ENCODE measurements around the gene VCL. TPM values are rescaled to one million over a fixed set of nuclear protein-coding genes. Genes with fewer than 3 reads are reported as not detected.
"Not testable (repeated sequence)": the region's sequence is repeated elsewhere in the genome, so short reads cannot be mapped to it uniquely, and the experiment has no call there.

The VCL gene
- total RNA-seq, 8 experiments from 2014 or later, result 15.9 to 105 (median 44.0) TPM

DNA sequence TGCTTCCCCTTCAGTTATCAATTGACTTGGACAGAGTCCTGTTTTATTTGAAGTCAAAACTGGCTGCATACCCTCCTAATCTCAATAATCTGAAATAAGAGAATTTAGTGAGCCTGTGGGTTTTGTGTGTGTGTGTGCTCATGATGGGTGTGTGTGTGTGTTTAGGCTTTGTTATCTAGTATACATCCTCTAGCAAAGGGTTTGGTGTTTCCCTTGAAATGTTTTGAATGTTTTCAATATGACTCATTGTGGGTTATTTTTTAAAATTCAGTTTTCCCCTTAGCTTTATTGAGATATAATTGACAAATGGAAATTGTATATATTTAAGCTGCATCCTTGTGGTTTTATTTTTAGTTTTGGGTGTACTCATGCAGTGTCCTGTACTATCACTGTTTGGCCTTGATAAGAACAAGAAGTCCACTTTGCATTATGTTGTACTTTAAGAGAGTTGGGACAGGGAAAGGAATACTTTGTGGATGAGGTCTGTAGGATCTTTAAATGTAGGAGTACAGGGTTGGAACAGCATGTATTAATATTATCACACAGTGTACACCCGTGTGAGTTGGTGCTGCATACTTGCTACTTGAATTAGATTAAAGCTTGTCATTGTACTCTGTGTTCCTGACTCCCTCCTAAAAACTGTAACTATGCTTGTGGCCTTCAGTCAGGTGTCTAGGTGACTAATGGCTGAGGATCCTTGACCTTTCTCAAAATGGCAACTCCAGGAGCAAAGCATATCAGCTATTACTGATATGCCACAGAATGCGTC, 58.3 kb downstream of the VCL start:
- Histone ChIP-seq H3K4me1 (replicated peaks in 1 of 2) (no peaks in the 10 kb centered on the region), H3K4me3 (no peak overlapping the region), H3K27ac (no peak overlapping the region)
- ATAC-seq (replicated peaks in 6 of 8), result peak in 3 of 8 experiments; percentile 74 to 79 (median 76)
- in situ Hi-C loops (cut with MboI; ENCODE audit: low pct_unique_long_range_greater_than_20kb in 2 of 9, low sequenced_read_pairs in 9 of 9, unreplicated experiment in 9 of 9), result no loop called here
- WGBS, 10 experiments, result 42 to 100% (median 86%) methylated on average over 1 to 2 of the region's 2 CpGs; no CpG with 5 or more reads in 3 of the 10 experiments

DNA sequence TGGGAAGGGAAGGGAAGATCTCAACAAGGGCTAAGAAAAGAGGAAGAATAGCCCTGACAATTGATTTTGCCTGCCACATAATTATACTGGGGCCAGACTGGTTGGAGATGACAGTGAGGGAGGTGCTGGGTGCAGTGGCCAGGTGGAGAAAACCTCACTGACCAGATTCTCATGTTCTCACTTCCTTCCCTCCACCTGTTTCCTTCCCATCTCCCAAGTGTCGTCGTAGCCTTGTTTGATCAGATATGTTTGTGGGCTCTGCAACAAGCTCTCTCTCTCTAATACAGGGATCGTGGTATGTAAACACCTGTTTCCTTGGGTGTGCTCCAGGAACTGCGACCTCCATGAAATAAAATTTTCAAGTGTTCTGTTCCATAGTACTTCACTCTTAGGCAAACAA, 60.2 kb downstream of the VCL start:
- Histone ChIP-seq H3K27ac (no peak overlapping the region), H3K4me3 (no peak overlapping the region), H3K4me1 (replicated peaks in 1 of 2) (no peaks in the 10 kb centered on the region)
- no peak for ATAC-seq (replicated peaks in 6 of 8)
- in situ Hi-C loops (cut with MboI; ENCODE audit: low pct_unique_long_range_greater_than_20kb in 2 of 9, low sequenced_read_pairs in 9 of 9, unreplicated experiment in 9 of 9), result no loop called here
- WGBS, 10 experiments, result 72 to 100% (median 93%) methylated on average over 1 to 4 of the region's 4 CpGs; no CpG with 5 or more reads in 1 of the 10 experiments

DNA sequence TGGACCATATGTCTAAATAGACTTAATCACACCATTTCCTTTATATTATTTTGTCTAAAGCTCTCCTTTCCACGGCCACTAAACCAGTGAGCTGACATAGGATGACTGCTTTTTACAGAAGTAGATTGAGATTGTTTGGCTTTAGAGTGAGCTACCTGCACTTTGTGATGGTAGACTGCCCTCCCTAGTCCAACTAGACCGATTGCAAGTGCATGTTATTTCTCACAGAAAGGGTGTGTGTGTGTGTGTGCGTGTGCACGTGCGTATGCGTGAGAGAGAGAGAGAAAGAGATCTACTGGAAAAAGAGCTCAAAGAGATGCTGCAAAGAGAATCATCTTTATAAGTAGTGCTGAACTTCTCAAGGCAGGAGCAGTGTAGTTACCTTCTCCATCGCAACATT, 60.7 kb downstream of the VCL start:
- H3K4me1 ChIP-seq (replicated peaks in 1 of 2), result no peaks in the 10 kb centered on the region
- 40 to 100% (median 90%) methylated on average over 1 to 6 of the region's 7 CpGs; no CpG with 5 or more reads in 3 of the 10 experiments for WGBS, 10 experiments
- no peak overlapping the region for H3K4me3 ChIP-seq
- peak in 4 of 8 experiments; percentile 31 to 49 (median 47) for ATAC-seq (replicated peaks in 6 of 8)
- H3K27ac ChIP-seq, result no peak overlapping the region
- in situ Hi-C loops (cut with MboI; ENCODE audit: low pct_unique_long_range_greater_than_20kb in 2 of 9, low sequenced_read_pairs in 9 of 9, unreplicated experiment in 9 of 9), result no loop called here

DNA sequence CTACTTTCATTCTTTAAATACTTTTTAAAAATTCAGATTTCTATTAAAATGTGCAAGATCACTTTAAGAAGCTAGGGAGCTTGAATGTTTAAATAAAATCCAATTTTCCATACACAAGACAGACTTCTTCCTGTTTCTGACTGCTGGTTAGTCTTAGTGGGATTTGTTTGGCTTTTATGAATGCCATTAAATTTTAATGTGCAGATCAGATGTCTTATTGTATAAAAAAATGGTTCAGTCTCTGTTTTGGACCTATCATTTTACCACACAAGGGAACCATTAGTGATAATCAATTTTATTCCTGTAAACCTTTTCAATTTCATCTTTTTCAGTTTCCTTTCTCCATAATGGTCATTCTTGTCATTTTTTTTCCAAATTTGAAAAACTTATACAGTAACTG, 63.2 kb downstream of the VCL start:
- Histone ChIP-seq H3K27ac (no peak overlapping the region), H3K4me1 (replicated peaks in 1 of 2) (no peaks in the 10 kb centered on the region), H3K4me3 (no peak overlapping the region)
- ATAC-seq (replicated peaks in 6 of 8), result no peak
- in situ Hi-C loops (cut with MboI; ENCODE audit: low pct_unique_long_range_greater_than_20kb in 2 of 9, low sequenced_read_pairs in 9 of 9, unreplicated experiment in 9 of 9), result no loop called here

DNA sequence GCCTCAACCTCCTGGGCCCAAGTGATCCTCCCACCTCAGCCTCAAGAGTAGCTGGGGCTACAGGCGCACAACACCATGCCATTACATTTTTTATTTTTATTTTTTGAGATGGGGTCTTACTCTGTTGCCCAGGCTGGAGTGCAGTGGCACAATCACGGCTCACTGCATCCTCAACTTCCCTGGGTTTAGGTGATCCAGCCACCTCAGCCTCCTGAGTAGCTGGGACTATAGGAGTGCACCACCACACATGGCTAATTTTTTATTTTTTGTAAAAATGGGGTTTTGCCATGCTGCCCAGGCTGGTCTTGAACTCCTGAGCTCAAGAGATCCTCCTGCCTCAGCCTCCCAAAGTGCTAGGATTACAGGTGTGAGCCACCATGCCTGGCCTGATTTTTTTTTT, 64.1 kb downstream of the VCL start:
- H3K27ac ChIP-seq; H3K4me3 ChIP-seq; in situ Hi-C loops (cut with MboI; ENCODE audit: low pct_unique_long_range_greater_than_20kb in 2 of 9, low sequenced_read_pairs in 9 of 9, unreplicated experiment in 9 of 9); ATAC-seq (replicated peaks in 6 of 8); H3K4me1 ChIP-seq (replicated peaks in 1 of 2): not testable (repeated sequence)
- 86 to 100% (median 100%) methylated on average over 1 to 2 of the region's 2 CpGs; no CpG with 5 or more reads in 3 of the 10 experiments for WGBS, 10 experiments

DNA sequence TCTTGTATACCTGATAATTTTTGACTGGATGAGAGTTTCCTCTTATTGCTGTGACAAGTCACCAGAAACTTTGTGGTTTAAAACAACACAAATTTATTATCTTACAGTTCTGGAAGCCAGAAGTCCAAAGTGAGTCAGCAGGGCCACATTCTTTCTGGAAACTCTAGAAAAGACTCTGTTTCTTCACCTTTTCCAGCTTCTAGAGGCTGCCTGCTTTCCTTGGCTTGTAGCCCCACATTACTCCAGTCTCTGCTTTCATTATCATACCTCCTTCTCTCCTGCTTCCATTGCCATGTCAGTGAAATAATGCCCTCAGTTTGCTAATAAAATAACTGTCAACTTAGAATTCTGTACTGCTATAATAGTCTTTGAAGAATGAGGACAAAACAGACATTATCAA, 65.3 kb downstream of the VCL start:
- no peak for ATAC-seq (replicated peaks in 6 of 8)
- in situ Hi-C loops (cut with MboI; ENCODE audit: low pct_unique_long_range_greater_than_20kb in 2 of 9, low sequenced_read_pairs in 9 of 9, unreplicated experiment in 9 of 9), result no loop called here
- Histone ChIP-seq H3K4me1 (replicated peaks in 1 of 2) (no peaks in the 10 kb centered on the region), H3K27ac (no peak overlapping the region), H3K4me3 (no peak overlapping the region)

DNA sequence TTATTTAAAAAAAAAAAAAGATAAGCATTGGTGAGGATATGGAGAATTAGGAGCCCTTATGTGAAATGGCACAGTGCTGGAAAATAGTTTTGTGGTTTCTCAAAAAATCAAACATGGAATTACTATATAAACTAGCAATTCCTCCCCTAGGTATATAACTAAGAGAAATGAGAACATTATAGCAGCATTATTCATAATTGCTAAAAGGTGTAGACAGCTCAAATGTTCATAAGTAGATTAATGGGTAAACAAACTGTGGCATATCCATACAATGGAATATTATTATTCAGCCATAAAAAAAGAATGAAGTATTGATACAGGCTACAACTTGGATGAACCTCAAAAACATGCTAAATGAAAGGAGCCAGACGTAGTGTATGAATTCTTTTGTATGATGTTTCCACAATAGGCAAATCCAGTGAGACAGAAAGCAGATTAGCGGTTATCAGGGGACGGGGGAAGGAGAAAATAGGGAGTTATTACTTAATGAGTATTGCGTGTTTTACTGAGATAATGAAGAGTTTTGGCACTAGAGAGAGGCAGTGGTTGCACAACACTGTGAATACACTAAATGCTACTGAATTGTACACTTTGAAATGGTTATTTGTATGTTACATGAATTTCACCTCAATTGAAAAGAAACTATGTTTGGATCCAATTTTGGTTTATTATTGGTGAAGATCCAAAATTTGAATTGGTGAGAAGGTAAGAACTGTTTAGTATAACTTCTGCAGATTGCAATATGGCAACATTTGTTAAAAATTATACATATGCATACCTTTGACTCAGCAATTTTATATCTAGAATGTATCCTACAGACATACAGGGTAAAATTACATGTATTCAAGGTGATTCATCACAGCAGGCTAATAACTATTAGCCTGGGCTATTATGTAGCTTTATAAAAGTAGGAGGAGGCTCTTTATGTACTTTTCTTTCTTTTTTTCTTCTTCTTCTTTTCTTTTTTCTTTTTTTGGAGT, 69.7 kb downstream of the VCL start:
- Histone ChIP-seq H3K4me1 (replicated peaks in 1 of 2) (peaks cover 0 to 19% of the 10 kb centered on the region in 2 donors), H3K27ac (no peak overlapping the region), H3K4me3 (no peak overlapping the region)
- ATAC-seq (replicated peaks in 6 of 8), result peak in 1 of 8 experiments; percentile 26
- 46 to 100% (median 82%) methylated on average over 2 to 4 of the region's 4 CpGs; no CpG with 5 or more reads in 3 of the 10 experiments for WGBS, 10 experiments
- in situ Hi-C loops (cut with MboI; ENCODE audit: low pct_unique_long_range_greater_than_20kb in 2 of 9, low sequenced_read_pairs in 9 of 9, unreplicated experiment in 9 of 9), result no loop called here

DNA sequence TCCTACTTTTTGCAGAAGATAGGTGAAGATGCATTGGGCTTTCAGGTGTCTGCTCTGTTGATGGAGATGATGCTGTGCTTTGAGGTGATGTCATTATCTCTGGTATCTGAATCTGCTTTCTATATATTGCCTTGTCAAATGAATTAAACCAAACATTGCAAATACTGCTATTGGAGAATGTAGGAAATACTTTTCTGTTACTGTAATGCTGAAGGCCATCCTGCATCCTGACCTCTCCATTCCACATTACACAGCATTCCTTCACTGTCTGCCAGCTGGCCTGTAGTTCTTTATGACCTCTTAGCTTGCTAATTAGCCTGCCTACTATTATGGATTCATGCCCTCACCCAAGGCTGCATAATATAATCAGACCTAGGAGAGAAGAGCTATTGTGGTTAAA, 73.2 kb downstream of the VCL start:
- H3K4me3 ChIP-seq, result no peak overlapping the region
- H3K4me1 ChIP-seq (replicated peaks in 1 of 2), result peaks cover 0 to 19% of the 10 kb centered on the region in 2 donors
- in situ Hi-C loops (cut with MboI; ENCODE audit: low pct_unique_long_range_greater_than_20kb in 2 of 9, low sequenced_read_pairs in 9 of 9, unreplicated experiment in 9 of 9), result no loop called here
- H3K27ac ChIP-seq, result no peak overlapping the region
- ATAC-seq (replicated peaks in 6 of 8), result peak in 5 of 8 experiments; percentile 31 to 96 (median 95)

DNA sequence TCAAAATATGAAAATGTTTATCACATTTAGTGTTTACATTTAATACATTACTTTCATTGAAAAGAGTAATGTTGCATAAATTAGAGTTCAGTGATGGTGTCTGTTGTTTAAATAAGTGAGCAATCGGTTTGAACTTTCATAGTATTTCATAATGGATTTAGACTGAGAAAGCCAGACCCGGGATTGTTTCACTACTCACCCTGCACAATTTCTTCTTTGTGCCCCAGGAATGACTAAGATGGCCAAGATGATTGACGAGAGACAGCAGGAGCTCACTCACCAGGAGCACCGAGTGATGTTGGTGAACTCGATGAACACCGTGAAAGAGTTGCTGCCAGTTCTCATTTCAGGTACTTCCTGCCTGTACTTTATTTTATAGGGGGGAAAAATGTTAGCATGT, 74.6 kb downstream of the VCL start:
- in situ Hi-C loops (cut with MboI; ENCODE audit: low pct_unique_long_range_greater_than_20kb in 2 of 9, low sequenced_read_pairs in 9 of 9, unreplicated experiment in 9 of 9), result no loop called here

DNA sequence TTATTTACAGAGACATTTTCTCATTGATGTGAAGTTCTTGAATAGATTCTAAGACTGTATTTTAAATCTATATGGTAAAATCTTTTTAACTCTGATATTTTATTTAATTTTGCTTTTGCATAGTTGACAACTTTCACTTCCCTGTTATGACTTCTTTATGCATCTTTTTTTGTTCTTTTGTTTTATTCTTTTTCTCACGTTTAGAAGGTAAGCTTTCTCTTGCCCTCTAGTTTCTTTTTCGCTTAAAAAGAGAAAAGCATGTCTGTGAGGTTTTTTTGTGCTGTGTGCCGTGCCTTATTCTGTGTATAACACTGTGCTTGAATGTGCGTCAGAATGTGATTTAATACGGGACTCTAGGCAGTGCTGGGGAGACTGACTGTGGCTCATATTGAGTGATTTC, 78.0 kb downstream of the VCL start:
- Histone ChIP-seq H3K4me1 (replicated peaks in 1 of 2) (peaks cover 2 to 6% of the 10 kb centered on the region in 2 donors), H3K4me3 (no peak overlapping the region), H3K27ac (no peak overlapping the region)
- ATAC-seq (replicated peaks in 6 of 8), result no peak
- WGBS, 10 experiments, result 69 to 100% (median 83%) methylated on average over 1 to 5 of the region's 5 CpGs
- in situ Hi-C loops (cut with MboI; ENCODE audit: low pct_unique_long_range_greater_than_20kb in 2 of 9, low sequenced_read_pairs in 9 of 9, unreplicated experiment in 9 of 9), result loop anchor here in 5 of 9 experiments (25.0 kb wide), 1 partner anchor 189 kb away; no protein-coding TSS in a partner anchor

More for the DNA sequence above, 74.6 kb downstream of the VCL start:
- Histone ChIP-seq H3K4me1 (replicated peaks in 1 of 2) (peaks cover under 1 to 19% of the 10 kb centered on the region in 2 donors), H3K4me3 (no peak overlapping the region), H3K27ac (no peak overlapping the region)
- no peak for ATAC-seq (replicated peaks in 6 of 8)
- 68 to 93% (median 84%) methylated on average over 2 to 6 of the region's 6 CpGs; no CpG with 5 or more reads in 1 of the 10 experiments for WGBS, 10 experiments

DNA sequence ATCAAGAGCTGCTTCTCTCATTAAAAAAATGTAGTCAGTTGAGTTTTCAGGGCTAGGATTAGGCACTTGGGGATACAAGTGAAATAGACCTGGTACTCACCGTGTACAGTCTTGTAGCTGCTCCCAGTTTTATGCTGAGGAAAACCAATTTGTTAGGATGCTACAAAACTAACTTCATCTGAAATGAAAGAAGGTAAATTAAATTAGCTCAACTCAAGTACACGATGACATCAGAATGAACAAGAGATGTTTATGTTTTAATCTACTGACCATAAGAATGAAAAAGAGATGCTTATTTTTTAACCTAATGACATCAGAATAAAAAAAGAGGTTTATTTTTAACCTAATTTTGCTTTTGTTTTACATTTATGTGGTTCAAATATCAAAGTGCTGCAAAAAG, 79.0 kb downstream of the VCL start:
- ATAC-seq (replicated peaks in 6 of 8), result no peak
- no peak overlapping the region for H3K27ac ChIP-seq
- in situ Hi-C loops (cut with MboI; ENCODE audit: low pct_unique_long_range_greater_than_20kb in 2 of 9, low sequenced_read_pairs in 9 of 9, unreplicated experiment in 9 of 9), result loop anchor here in 5 of 9 experiments (25.0 kb wide), 1 partner anchor 190 kb away; no protein-coding TSS in a partner anchor

DNA sequence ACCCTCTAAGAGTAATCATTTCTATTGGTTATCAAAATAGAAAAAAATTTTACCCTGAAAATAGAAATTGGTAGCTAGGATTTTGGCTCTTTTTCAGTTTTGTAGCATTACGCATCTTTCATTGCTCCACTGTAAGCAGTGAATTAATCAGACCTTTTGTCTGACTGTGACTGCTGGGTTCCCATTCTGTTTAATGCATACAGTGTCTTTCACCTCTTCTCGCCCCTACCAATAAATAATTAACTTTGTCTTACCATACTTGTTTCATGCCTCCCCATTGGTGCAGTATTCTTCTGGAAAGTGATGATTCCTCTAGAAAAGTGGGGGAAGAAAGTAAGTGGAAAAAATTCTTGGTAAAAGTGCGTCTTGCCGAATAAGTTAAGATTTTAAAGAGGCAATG, 79.5 kb downstream of the VCL start:
- H3K27ac ChIP-seq, result no peak overlapping the region
- in situ Hi-C loops (cut with MboI; ENCODE audit: low pct_unique_long_range_greater_than_20kb in 2 of 9, low sequenced_read_pairs in 9 of 9, unreplicated experiment in 9 of 9), result loop anchor here in 5 of 9 experiments (25.0 kb wide), 1 partner anchor 190 kb away; no protein-coding TSS in a partner anchor
- H3K4me3 ChIP-seq, result no peak overlapping the region
- peaks cover 0 to 2% of the 10 kb centered on the region in 2 donors for H3K4me1 ChIP-seq (replicated peaks in 1 of 2)
- ATAC-seq (replicated peaks in 6 of 8), result no peak
- WGBS, 10 experiments, result 72 to 100% (median 94%) methylated on average over 2 to 4 of the region's 4 CpGs

More for the DNA sequence above, 79.0 kb downstream of the VCL start:
- WGBS, 10 experiments, result 73 to 100% (median 89%) methylated on average over 1 to 2 of the region's 2 CpGs
- no peak overlapping the region for H3K4me3 ChIP-seq
- peaks cover 0 to 2% of the 10 kb centered on the region in 2 donors for H3K4me1 ChIP-seq (replicated peaks in 1 of 2)

DNA sequence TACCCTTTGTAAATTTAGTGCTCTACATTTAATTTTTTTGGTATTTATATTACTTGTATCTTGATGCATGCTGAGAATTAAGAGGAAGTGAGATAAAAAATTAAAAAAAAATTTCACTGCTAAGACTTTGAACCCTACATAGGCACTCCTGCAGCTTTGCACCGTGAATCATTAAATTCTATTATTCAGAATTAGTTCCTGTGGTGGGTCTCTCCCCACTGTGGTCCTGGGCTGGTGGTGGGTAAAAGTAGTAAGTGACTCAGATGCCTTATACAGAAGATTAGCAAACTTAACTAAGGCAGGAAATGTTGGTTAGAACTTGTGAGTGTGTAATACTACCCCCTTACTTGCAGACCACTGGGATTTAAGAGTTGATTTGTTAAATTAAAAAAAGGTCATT, 80.1 kb downstream of the VCL start:
- no peak overlapping the region for H3K27ac ChIP-seq
- WGBS, 10 experiments, result 0 to 88% (median 45%) methylated on average over 1 of the region's 1 CpG; no CpG with 5 or more reads in 3 of the 10 experiments

More for the DNA sequence above, 80.1 kb downstream of the VCL start:
- no peak for ATAC-seq (replicated peaks in 6 of 8)
- in situ Hi-C loops (cut with MboI; ENCODE audit: low pct_unique_long_range_greater_than_20kb in 2 of 9, low sequenced_read_pairs in 9 of 9, unreplicated experiment in 9 of 9), result loop anchor here in 5 of 9 experiments (25.0 kb wide), 1 partner anchor 191 kb away; no protein-coding TSS in a partner anchor
- peaks cover 0 to 2% of the 10 kb centered on the region in 2 donors for H3K4me1 ChIP-seq (replicated peaks in 1 of 2)
- H3K4me3 ChIP-seq, result no peak overlapping the region
